A673 (cell line): ENCODE measurements around the gene DOCK10. TPM values are rescaled to one million over a fixed set of nuclear protein-coding genes. Genes with fewer than 3 reads are reported as not detected.

Experiments
- BruUV-seq: library from RNA; stranded (reverse); fragments of 400-500 nt; replicated peaks from 2 replicates; lab custom pipeline; 2021; lab: Mats Ljungman, UMichigan
- CTCF ChIA-PET: fragments of 300-600 bp; sonication (Branson Sonifier 250); formaldehyde crosslinking; loops from one replicate; lab custom pipeline; 2022; ENCODE audit warnings: antibody characterized with exemption; lab: Charles Lee
- POLR2A ChIA-PET: fragments of 300-600 bp; sonication (Branson Sonifier 250); formaldehyde crosslinking; loops from one replicate; lab custom pipeline; 2022; ENCODE audit warnings: antibody characterized with exemption; ENCODE audit not compliant: low non-redundant PET; lab: Charles Lee
- DNase-seq: peaks from one replicate; pipeline ENCODE4 v3.0.0-alpha.2; 2015; ENCODE audit warnings: low spot score
- H3K27ac ChIP-seq: fragments of 200-600 bp; sonication (generic); 2 replicates; pipeline ENCODE4 v1.5.1; 2016; ENCODE audit warnings: mixed run types, low read depth, mild to moderate bottlenecking, mixed read lengths, antibody characterized with exemption, low read length; ENCODE audit not compliant: poor library complexity, severe bottlenecking
- H3K27me3 ChIP-seq: fragments of 200-600 bp; sonication (generic); replicated peaks from 2 replicates; pipeline ENCODE4 v1.6.1; 2017; ENCODE audit warnings: mixed run types, low read depth, mild to moderate bottlenecking, mixed read lengths, antibody characterized with exemption, low read length; ENCODE audit not compliant: insufficient read depth, poor library complexity
- H3K36me3 ChIP-seq: fragments of 200-600 bp; sonication (generic); 2 replicates; pipeline ENCODE4 v1.6.1; 2016; ENCODE audit warnings: mixed run types, mild to moderate bottlenecking, mixed read lengths, antibody characterized with exemption, low read length; ENCODE audit not compliant: insufficient read depth, poor library complexity, severe bottlenecking
- H3K4me1 ChIP-seq: fragments of 200-600 bp; sonication (generic); 2 replicates; pipeline ENCODE4 v1.6.1; 2017; ENCODE audit warnings: mixed run types, mild to moderate bottlenecking, mixed read lengths, antibody characterized with exemption, low read length; ENCODE audit not compliant: insufficient read depth, poor library complexity, severe bottlenecking
- H3K4me3 ChIP-seq: fragments of 200-600 bp; sonication (generic); 2 replicates; pipeline ENCODE4 v1.5.1; 2016; ENCODE audit warnings: low read depth, mixed run types, mild to moderate bottlenecking, mixed read lengths, low read length; ENCODE audit not compliant: poor library complexity, severe bottlenecking
- H3K9me3 ChIP-seq: fragments of 200-600 bp; sonication (generic); 2 replicates; pipeline ENCODE4 v1.6.1; 2016; ENCODE audit warnings: mixed run types, low read depth, mild to moderate bottlenecking, mixed read lengths, antibody characterized with exemption, low read length; ENCODE audit not compliant: poor library complexity, severe bottlenecking
- EZH2 ChIP-seq: fragments of 200-600 bp; sonication (generic); IDR thresholded peaks from 2 replicates; pipeline ENCODE4 v1.6.1; 2017; ENCODE audit warnings: borderline replicate concordance, low read depth, mild to moderate bottlenecking, mixed read lengths, antibody characterized with exemption, low read length; ENCODE audit not compliant: poor library complexity, severe bottlenecking
- intact Hi-C: fragments of 100-400 bp; cut with micrococcal nuclease; formaldehyde crosslinking; loops from one replicate; pipeline ENCODE4 v1.10.0; 2022; ENCODE audit not compliant: unreplicated experiment
- total RNA-seq: library from RNA; stranded (reverse); gene quantifications from 2 replicates; pipeline ENCODE4 v1.2.3, GENCODE V29; 2021
- TF ChIP-seq, protein P1 (sequence below): fragments of 300-800, 200-600 bp; sonication (generic); conservative IDR thresholded peaks from 2 replicates; pipeline ENCODE4 v1.5.1; 2017; ENCODE audit warnings: low read depth, mild to moderate bottlenecking, antibody characterized with exemption, low read length, moderate library complexity, mixed read lengths

DOCK10 gene
- total RNA-seq, 1 experiment from 2014 or later, result 5.1 TPM

DNA sequence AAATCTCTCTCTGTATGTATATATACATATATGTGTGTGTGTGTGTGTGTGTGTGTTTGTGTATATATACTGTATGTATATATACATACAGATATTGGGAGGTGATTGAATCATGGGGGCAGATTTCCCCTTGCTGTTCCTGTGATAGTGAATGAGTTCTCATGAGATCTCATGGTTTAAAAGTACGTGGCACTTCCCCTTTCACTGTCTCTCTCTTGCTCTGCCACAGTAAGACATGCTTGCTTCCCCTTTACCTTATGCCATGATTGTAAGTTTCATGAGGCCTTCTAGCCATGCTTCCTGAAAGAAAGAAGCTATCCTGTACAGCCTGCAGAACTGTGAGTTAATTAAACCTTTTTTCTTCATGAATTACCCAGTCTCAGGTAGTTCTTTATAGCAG is 307.3 kb downstream of the DOCK10 start:
- Histone ChIP-seq H3K4me1 (no peaks in the 10 kb centered on the region), H3K36me3 (no peaks in the 10 kb centered on the region), H3K27me3 (no peaks in the 10 kb centered on the region), H3K9me3 (peaks cover 3% of the 10 kb centered on the region), H3K4me3 (no peak overlapping the region), H3K27ac (no peak overlapping the region)
- TF ChIP-seq, protein P1, sequence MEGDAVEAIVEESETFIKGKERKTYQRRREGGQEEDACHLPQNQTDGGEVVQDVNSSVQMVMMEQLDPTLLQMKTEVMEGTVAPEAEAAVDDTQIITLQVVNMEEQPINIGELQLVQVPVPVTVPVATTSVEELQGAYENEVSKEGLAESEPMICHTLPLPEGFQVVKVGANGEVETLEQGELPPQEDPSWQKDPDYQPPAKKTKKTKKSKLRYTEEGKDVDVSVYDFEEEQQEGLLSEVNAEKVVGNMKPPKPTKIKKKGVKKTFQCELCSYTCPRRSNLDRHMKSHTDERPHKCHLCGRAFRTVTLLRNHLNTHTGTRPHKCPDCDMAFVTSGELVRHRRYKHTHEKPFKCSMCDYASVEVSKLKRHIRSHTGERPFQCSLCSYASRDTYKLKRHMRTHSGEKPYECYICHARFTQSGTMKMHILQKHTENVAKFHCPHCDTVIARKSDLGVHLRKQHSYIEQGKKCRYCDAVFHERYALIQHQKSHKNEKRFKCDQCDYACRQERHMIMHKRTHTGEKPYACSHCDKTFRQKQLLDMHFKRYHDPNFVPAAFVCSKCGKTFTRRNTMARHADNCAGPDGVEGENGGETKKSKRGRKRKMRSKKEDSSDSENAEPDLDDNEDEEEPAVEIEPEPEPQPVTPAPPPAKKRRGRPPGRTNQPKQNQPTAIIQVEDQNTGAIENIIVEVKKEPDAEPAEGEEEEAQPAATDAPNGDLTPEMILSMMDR, result no peak
- no peak for TF ChIP-seq EZH2
- BruUV-seq, result no TSS peak
- ChIA-PET POLR2A (no interaction called here), CTCF (no interaction called here)
- intact Hi-C loops, result no loop called here
- no peak for DNase-seq

DNA sequence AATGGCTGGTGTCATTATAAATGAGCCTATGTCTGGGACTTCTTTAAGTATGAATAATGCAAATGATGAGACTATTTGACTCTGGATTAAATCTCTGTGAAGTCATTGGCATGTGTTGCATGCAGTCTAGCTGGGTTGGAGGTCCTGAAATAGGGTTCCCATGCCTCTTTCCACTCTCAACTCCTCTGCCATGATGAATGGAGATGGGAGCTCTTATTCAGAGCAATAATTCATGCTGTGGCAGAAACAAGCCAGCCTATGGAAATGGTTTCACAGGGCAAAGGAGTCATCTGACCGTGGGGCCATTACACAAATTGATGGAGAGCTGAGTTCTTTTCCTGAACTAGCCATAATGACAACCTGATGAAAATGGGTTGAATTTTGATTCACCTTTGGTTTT is 310.6 kb downstream of the DOCK10 start:
- H3K4me3 ChIP-seq, result no peak overlapping the region
- no peak for DNase-seq
- no peaks in the 10 kb centered on the region for H3K27me3 ChIP-seq
- H3K9me3 ChIP-seq, result peaks cover 2% of the 10 kb centered on the region
- no peak overlapping the region for H3K27ac ChIP-seq
- H3K4me1 ChIP-seq, result no peaks in the 10 kb centered on the region
- ChIA-PET POLR2A (no interaction called here), CTCF (no interaction called here)
- no peak for TF ChIP-seq EZH2
- TF ChIP-seq, protein P1, result no peak
- BruUV-seq, result no TSS peak
- intact Hi-C loops, result no loop called here
- H3K36me3 ChIP-seq, result no peaks in the 10 kb centered on the region

DNA sequence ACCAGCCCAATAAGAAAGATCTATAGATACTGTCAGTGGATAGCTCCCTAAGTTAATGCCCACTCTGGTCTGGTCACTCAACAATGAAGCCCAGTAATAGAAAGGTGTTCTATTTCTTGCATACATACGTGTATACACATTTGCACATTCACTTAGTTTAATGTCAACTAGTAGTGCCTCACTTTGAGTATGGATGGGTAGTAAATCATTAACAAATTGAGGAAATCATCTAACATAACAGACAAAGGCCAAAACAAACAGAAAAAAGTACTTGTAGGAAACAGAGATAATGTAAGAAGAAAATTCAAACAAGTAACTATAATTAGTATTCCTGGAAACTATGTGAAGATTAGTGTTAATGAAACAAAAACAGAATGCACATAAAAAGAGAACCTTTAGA is 312.8 kb downstream of the DOCK10 start:
- no peak for DNase-seq
- no peaks in the 10 kb centered on the region for H3K9me3 ChIP-seq
- intact Hi-C loops, result no loop called here
- ChIA-PET CTCF (no interaction called here), POLR2A (no interaction called here)
- H3K27me3 ChIP-seq, result no peaks in the 10 kb centered on the region
- H3K27ac ChIP-seq, result no peak overlapping the region
- H3K4me1 ChIP-seq, result no peaks in the 10 kb centered on the region
- no TSS peak for BruUV-seq
- no peaks in the 10 kb centered on the region for H3K36me3 ChIP-seq
- H3K4me3 ChIP-seq, result no peak overlapping the region
- no peak for TF ChIP-seq EZH2
- TF ChIP-seq, protein P1, result no peak
